ENCODE results near the gene IRAK1BP1.
"Not testable (repeated sequence)": the region's sequence is repeated elsewhere in the genome, so short reads cannot be mapped to it uniquely, and the experiment has no call there.

IRAK1BP1 gene

GRCh38 chr6:78896227-78896626, 28.9 kb downstream of the IRAK1BP1 start:
- ATAC-seq, result no peak

- no peak for ATAC-seq
Measured at GRCh38 chr6:78908621-78909020, 41.3 kb downstream of the IRAK1BP1 start.

- no peak for ATAC-seq
Measured at GRCh38 chr6:78909391-78909790, 42.0 kb downstream of the IRAK1BP1 start.

- no peak for ATAC-seq
Measured at GRCh38 chr6:78910010-78910409, 42.7 kb downstream of the IRAK1BP1 start.

GRCh38 chr6:78910591-78911171, 43.3 kb downstream of the IRAK1BP1 start:
- peak; percentile 21 to 53 for ATAC-seq

GRCh38 chr6:78911218-78911940, 44.0 kb downstream of the IRAK1BP1 start:
- ATAC-seq, result no peak

GRCh38 chr6:78916411-78916810, 49.1 kb downstream of the IRAK1BP1 start:
- ATAC-seq, result no peak

GRCh38 chr6:78917788-78918187, 50.4 kb downstream of the IRAK1BP1 start:
- ATAC-seq, result no peak

GRCh38 chr6:78921168-78921567, 53.8 kb downstream of the IRAK1BP1 start:
- ATAC-seq, result not testable (repeated sequence)

GRCh38 chr6:78925317-78925716, 58.0 kb downstream of the IRAK1BP1 start:
- no peak for ATAC-seq

GRCh38 chr6:78935553-78935952, 68.2 kb downstream of the IRAK1BP1 start:
- ATAC-seq, result no peak

- no peak for ATAC-seq
Measured at GRCh38 chr6:78936515-78936914, 69.2 kb downstream of the IRAK1BP1 start.

- ATAC-seq, result no peak
Measured at GRCh38 chr6:78942446-78942845, 75.1 kb downstream of the IRAK1BP1 start.

- no peak for ATAC-seq
Measured at GRCh38 chr6:78947529-78947928, 80.2 kb downstream of the IRAK1BP1 start.

- no peak for ATAC-seq
Measured at GRCh38 chr6:78947962-78948361, 80.6 kb downstream of the IRAK1BP1 start.

GRCh38 chr6:78948785-78949184, 81.4 kb downstream of the IRAK1BP1 start:
- ATAC-seq, result no peak

GRCh38 chr6:78952362-78952761, 85.0 kb downstream of the IRAK1BP1 start:
- no peak for ATAC-seq
